Keratinocyte (primary cell): ENCODE data around the gene PXYLP1. TPM values are rescaled to one million over a fixed set of nuclear protein-coding genes. Genes with fewer than 3 reads are reported as not detected.
A peak's percentile ranks its signal among the peaks of the same experiment; 100 is the strongest.

Source experiments
- DNase-seq: peaks from one replicate; pipeline ENCODE4 v3.0.0-alpha.2; 2011; ENCODE audit warnings: low read depth, missing footprints, low spot score
- FAIRE-seq: peaks from 2 replicates; lab custom pipeline; 2011; peaks lifted over from hg19 to GRCh38; lab: Jason Lieb, UNC
- H2AFZ ChIP-seq: 2 replicates; pipeline ENCODE4 v1.6.0; 2012; ENCODE audit warnings: low read length, control low read depth, inconsistent platforms; ENCODE audit not compliant: control insufficient read depth
- H3K27ac ChIP-seq: 2 replicates; pipeline ENCODE4 v1.5.1; 2011; ENCODE audit warnings: low read length; ENCODE audit not compliant: control insufficient read depth, insufficient read depth
- H3K27me3 ChIP-seq: 3 replicates; pipeline ENCODE4 v1.6.0; 2011; ENCODE audit warnings: low read length; ENCODE audit not compliant: control insufficient read depth, insufficient read depth; ENCODE audit errors: extremely low read depth
- H3K36me3 ChIP-seq, 2 experiments: 2 replicates in 1 of 2; 3 replicates in 1 of 2; pipeline ENCODE4 v1.5.1; 2011; ENCODE audit warnings: low read length in 2 of 2, mild to moderate bottlenecking in 1 of 2; ENCODE audit not compliant: control insufficient read depth in 2 of 2, insufficient read depth in 2 of 2; ENCODE audit errors: extremely low read depth in 1 of 2
- H3K4me1 ChIP-seq: 3 replicates; pipeline ENCODE4 v1.5.1; 2011; ENCODE audit warnings: low read length; ENCODE audit not compliant: control insufficient read depth, insufficient read depth; ENCODE audit errors: extremely low read depth
- H3K4me2 ChIP-seq: 3 replicates; pipeline ENCODE4 v1.6.0; 2011; ENCODE audit warnings: low read depth, low read length; ENCODE audit not compliant: control insufficient read depth, insufficient read depth; ENCODE audit errors: extremely low read depth
- H3K4me3 ChIP-seq, 3 experiments: fragments of 200-600 bp in 1 of 3; sonication (generic) in 1 of 3; 2 replicates in 2 of 3; 3 replicates in 1 of 3; pipeline ENCODE4 v1.5.1; 2011 to 2016; ENCODE audit warnings: low read length in 3 of 3, mild to moderate bottlenecking in 3 of 3, control low read depth in 2 of 3, inconsistent platforms in 1 of 3, low read depth in 1 of 3, mixed read lengths in 1 of 3, mixed run types in 1 of 3, moderate library complexity in 1 of 3; ENCODE audit not compliant: control insufficient read depth in 2 of 3, insufficient read depth in 2 of 3; ENCODE audit errors: extremely low read depth in 1 of 3
- H3K79me2 ChIP-seq: 2 replicates; pipeline ENCODE4 v1.6.0; 2012; ENCODE audit warnings: low read length; ENCODE audit not compliant: control insufficient read depth, insufficient read depth
- H3K9ac ChIP-seq: 3 replicates; pipeline ENCODE4 v1.6.0; 2011; ENCODE audit warnings: low read length; ENCODE audit not compliant: control insufficient read depth, insufficient read depth; ENCODE audit errors: extremely low read depth
- H3K9me1 ChIP-seq: 3 replicates; pipeline ENCODE4 v1.6.0; 2011; ENCODE audit warnings: low read length; ENCODE audit not compliant: control insufficient read depth, insufficient read depth; ENCODE audit errors: extremely low read depth
- H3K9me3 ChIP-seq: 2 replicates; pipeline ENCODE4 v1.5.1; 2012; ENCODE audit warnings: low read depth, low read length; ENCODE audit not compliant: control insufficient read depth
- H4K20me1 ChIP-seq: 3 replicates; pipeline ENCODE4 v1.6.0; 2011; ENCODE audit warnings: low read length; ENCODE audit not compliant: control insufficient read depth, insufficient read depth; ENCODE audit errors: extremely low read depth
- EZH2 ChIP-seq: IDR thresholded peaks from one replicate; pipeline ENCODE4 v1.6.1; 2012; ENCODE audit warnings: inconsistent platforms, mild to moderate bottlenecking, low read length, moderate library complexity
- dilution Hi-C: fragments of 300-500 bp; cut with MboI; formaldehyde crosslinking; loops from one replicate; pipeline ENCODE4 v1.7.0; 2020; ENCODE audit warnings: low sequenced_read_pairs; ENCODE audit not compliant: extremely low pct_ligation_motif_present
- polyA plus RNA-seq, 5 experiments: library from polyadenylated mRNA; depleted of rRNA in 3 of 5; stranded (reverse) in 3 of 5; stranded (forward) in 1 of 5; unstranded in 1 of 5; fragments of >200 nt; gene quantifications; 1 replicate in 1 of 5; 2 replicates in 3 of 5; 3 replicates in 1 of 5; pipeline versions ENCODE4 v1.2.1 to v1.2.3, GENCODE V29; 2011 to 2012; ENCODE audit warnings: missing spikeins in 2 of 5, low read depth in 1 of 5, low replicate concordance in 1 of 5
- TF ChIP-seq, protein P1 (sequence below), 3 experiments: IDR thresholded peaks in 1 of 3; conservative IDR thresholded peaks in 1 of 3; optimal IDR thresholded peaks in 1 of 3; 2 replicates in 2 of 3; 3 replicates in 1 of 3; pipeline versions ENCODE3 to v1.5.1; 2011; ENCODE audit warnings: low read length in 3 of 3, mild to moderate bottlenecking in 3 of 3, moderate library complexity in 2 of 3, control low read depth in 1 of 3, inconsistent platforms in 1 of 3; ENCODE audit not compliant: insufficient read depth in 2 of 3; ENCODE audit errors: extremely low read depth in 1 of 3

The PXYLP1 gene
- polyA plus RNA-seq, 1 donor (not counting 4 experiments of a cell fraction or from before 2014, with no cell fraction given), result 3.0 TPM

GRCh38 chr3:141230293-141230692, 1.3 kb upstream of the PXYLP1 start:
- TF ChIP-seq, protein P1, sequence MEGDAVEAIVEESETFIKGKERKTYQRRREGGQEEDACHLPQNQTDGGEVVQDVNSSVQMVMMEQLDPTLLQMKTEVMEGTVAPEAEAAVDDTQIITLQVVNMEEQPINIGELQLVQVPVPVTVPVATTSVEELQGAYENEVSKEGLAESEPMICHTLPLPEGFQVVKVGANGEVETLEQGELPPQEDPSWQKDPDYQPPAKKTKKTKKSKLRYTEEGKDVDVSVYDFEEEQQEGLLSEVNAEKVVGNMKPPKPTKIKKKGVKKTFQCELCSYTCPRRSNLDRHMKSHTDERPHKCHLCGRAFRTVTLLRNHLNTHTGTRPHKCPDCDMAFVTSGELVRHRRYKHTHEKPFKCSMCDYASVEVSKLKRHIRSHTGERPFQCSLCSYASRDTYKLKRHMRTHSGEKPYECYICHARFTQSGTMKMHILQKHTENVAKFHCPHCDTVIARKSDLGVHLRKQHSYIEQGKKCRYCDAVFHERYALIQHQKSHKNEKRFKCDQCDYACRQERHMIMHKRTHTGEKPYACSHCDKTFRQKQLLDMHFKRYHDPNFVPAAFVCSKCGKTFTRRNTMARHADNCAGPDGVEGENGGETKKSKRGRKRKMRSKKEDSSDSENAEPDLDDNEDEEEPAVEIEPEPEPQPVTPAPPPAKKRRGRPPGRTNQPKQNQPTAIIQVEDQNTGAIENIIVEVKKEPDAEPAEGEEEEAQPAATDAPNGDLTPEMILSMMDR (optimal IDR thresholded peaks at IDR 0.05 in 1 of 3, IDR thresholded peaks at IDR 0.05 in 1 of 3, conservative IDR thresholded peaks at IDR 0.05 in 1 of 3; ENCODE audit: extremely low read depth in 1 of 3, insufficient read depth in 2 of 3, low read length in 3 of 3), result no peak
- no peak overlapping the region for H2AFZ ChIP-seq
- no peaks in the 10 kb centered on the region for H3K36me3 ChIP-seq
- H3K79me2 ChIP-seq, result no peaks in the 10 kb centered on the region
- dilution Hi-C loops, result no loop called here
- no peaks in the 10 kb centered on the region for H3K9me1 ChIP-seq
- no peak overlapping the region for H3K27ac ChIP-seq
- no peak overlapping the region for H3K4me3 ChIP-seq
- no peaks in the 10 kb centered on the region for H3K9me3 ChIP-seq
- H3K27me3 ChIP-seq, result peaks cover 2% of the 10 kb centered on the region
- DNase-seq (no peak), FAIRE-seq (no peak)
- no peaks in the 10 kb centered on the region for H4K20me1 ChIP-seq
- peaks cover 7% of the 10 kb centered on the region for H3K4me1 ChIP-seq
- no peak overlapping the region for H3K9ac ChIP-seq
- H3K4me2 ChIP-seq, result no peak overlapping the region

GRCh38 chr3:141231952-141232823, 563 bp downstream of the PXYLP1 start:
- peak overlapping the region; percentile 54 to 63 (median 59) for H3K4me3 ChIP-seq
- dilution Hi-C loops, result no loop called here
- H3K9me3 ChIP-seq, result no peaks in the 10 kb centered on the region
- H3K4me2 ChIP-seq, result peak overlapping the region; percentile 72
- no peak overlapping the region for H3K27ac ChIP-seq
- H2AFZ ChIP-seq, result peak overlapping the region; percentile 81
- peaks cover 2% of the 10 kb centered on the region for H3K27me3 ChIP-seq
- H3K4me1 ChIP-seq, result peaks cover 7% of the 10 kb centered on the region
- H3K36me3 ChIP-seq, result no peaks in the 10 kb centered on the region
- DNase-seq, result no peak
- no peaks in the 10 kb centered on the region for H3K79me2 ChIP-seq
- peak overlapping the region; percentile 60 for H3K9ac ChIP-seq
- FAIRE-seq, result peak; percentile 53
- TF ChIP-seq, protein P1 (optimal IDR thresholded peaks at IDR 0.05 in 1 of 3, IDR thresholded peaks at IDR 0.05 in 1 of 3, conservative IDR thresholded peaks at IDR 0.05 in 1 of 3; ENCODE audit: extremely low read depth in 1 of 3, insufficient read depth in 2 of 3, low read length in 3 of 3), result no peak
- peak; percentile 32 for TF ChIP-seq EZH2
- no peaks in the 10 kb centered on the region for H3K9me1 ChIP-seq
- H4K20me1 ChIP-seq, result no peaks in the 10 kb centered on the region
